ENCODE results near the gene LALBA.
"Not testable (repeated sequence)": the region's sequence is repeated elsewhere in the genome, so short reads cannot be mapped to it uniquely, and the experiment has no call there.

The LALBA gene

DNA sequence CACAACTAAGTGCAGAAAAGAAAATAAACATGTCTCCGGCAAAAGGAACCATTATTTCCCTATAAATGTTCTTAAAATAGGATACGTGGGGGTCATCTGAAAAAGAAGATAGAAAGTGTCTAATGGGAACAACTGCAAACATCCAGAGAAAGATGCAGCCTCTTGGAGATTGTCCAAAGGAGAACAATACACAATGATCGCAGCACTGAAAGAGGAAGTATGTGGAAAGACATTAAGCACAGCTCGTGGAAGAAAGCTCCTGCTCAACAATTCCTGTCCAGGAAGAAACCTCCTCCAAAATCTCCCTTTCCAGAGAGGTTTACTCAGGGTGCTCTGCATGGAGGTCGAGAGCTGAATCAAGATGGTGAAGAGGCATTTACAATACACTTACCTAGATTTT lies 2.5 kb upstream of the LALBA start:
- Histone ChIP-seq H3K4me1 (ENCODE audit: control insufficient read depth, insufficient read depth, low read length, unreplicated experiment) (no peaks in the 10 kb centered on the region), H3K4me3 (ENCODE audit: low read depth, low read length) (no peak overlapping the region), H3K79me2 (ENCODE audit: control insufficient read depth, insufficient read depth, low read length, unreplicated experiment) (no peaks in the 10 kb centered on the region), H2AFZ (ENCODE audit: low read length, unreplicated experiment) (no peak overlapping the region), H3K27me3 (ENCODE audit: insufficient read depth, low read length) (peaks cover 35% of the 10 kb centered on the region), H3K27ac (ENCODE audit: low read depth, low read length) (no peak overlapping the region), H3K36me3 (ENCODE audit: insufficient read depth, low read length) (no peaks in the 10 kb centered on the region)

DNA sequence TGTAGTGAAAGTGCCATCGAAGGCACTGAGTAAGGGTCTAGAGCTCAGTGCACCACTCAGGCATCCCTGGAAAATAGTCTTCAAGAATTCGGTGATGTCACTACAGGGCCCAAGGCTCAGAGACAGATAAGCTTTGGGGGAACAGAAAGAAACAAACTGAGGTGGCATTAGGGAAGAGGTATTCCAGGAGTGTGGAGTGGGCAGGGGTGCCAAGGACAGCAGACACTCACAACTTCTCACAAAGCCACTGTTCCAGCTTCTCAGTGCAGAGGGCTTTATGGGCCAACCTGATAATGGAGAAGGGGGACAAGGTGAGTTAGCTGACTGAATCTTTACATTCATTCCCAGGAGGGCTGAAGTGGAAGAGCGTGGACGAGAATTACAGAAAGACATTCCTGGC lies 2.1 kb downstream of the LALBA start:
- Histone ChIP-seq H2AFZ (ENCODE audit: low read length, unreplicated experiment) (no peak overlapping the region), H3K36me3 (ENCODE audit: insufficient read depth, low read length) (no peaks in the 10 kb centered on the region), H3K27ac (ENCODE audit: low read depth, low read length) (no peak overlapping the region), H3K4me1 (ENCODE audit: control insufficient read depth, insufficient read depth, low read length, unreplicated experiment) (no peaks in the 10 kb centered on the region), H3K79me2 (ENCODE audit: control insufficient read depth, insufficient read depth, low read length, unreplicated experiment) (no peaks in the 10 kb centered on the region), H3K4me3 (ENCODE audit: low read depth, low read length) (no peak overlapping the region), H3K27me3 (ENCODE audit: insufficient read depth, low read length) (peaks cover 64% of the 10 kb centered on the region)

DNA sequence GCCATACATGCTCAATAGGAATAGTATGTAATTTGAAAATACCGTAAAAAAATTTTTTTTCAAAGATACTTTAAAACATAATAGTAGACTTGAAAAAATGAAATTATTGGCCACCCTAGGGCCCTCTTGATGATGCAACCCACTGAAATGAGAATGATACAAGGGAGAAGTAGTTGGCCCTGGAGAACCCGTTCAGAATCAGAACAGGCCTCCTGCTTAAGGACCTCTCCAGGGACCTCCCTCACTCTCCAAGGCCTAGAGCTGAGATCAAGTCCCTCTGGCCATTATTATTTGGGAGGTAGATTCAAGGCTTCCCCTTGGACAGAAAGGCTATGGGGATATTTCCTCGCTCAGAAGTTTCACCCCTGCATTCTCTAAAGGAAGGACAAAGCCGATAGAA lies 11.9 kb downstream of the LALBA start:
- H3K36me3 ChIP-seq (ENCODE audit: insufficient read depth, low read length), result no peaks in the 10 kb centered on the region
- H2AFZ ChIP-seq (ENCODE audit: low read length, unreplicated experiment), result no peak overlapping the region
- H3K27ac ChIP-seq (ENCODE audit: low read depth, low read length), result no peak overlapping the region
- H3K27me3 ChIP-seq (ENCODE audit: insufficient read depth, low read length), result peaks cover 58% of the 10 kb centered on the region
- H3K4me3 ChIP-seq (ENCODE audit: low read depth, low read length), result no peak overlapping the region
- H3K4me1 ChIP-seq (ENCODE audit: control insufficient read depth, insufficient read depth, low read length, unreplicated experiment), result no peaks in the 10 kb centered on the region
- H3K79me2 ChIP-seq (ENCODE audit: control insufficient read depth, insufficient read depth, low read length, unreplicated experiment), result no peaks in the 10 kb centered on the region

DNA sequence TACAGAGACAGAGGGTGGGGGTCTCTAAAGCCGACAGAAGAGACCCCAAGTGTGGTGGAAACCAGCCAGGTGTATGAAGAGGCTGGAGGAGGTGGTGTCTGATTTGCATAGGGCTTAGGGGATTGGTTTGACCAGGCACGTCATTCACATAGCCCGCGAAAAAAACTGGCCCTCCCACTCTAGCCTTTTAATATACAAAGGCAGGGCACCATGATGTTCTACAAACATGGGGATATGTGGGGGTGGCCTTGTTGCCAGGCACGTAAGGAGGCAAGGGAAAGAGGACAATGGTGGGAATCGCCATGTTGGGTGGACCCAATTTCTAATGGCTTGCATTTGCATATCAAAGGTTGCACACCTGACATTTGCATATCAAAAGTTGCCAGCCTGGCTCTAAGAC lies 13.2 kb downstream of the LALBA start:
- Histone ChIP-seq H3K27ac (ENCODE audit: low read depth, low read length) (no peak overlapping the region), H3K79me2 (ENCODE audit: control insufficient read depth, insufficient read depth, low read length, unreplicated experiment) (no peaks in the 10 kb centered on the region), H3K27me3 (ENCODE audit: insufficient read depth, low read length) (peaks cover 49% of the 10 kb centered on the region), H3K4me1 (ENCODE audit: control insufficient read depth, insufficient read depth, low read length, unreplicated experiment) (no peaks in the 10 kb centered on the region), H3K36me3 (ENCODE audit: insufficient read depth, low read length) (no peaks in the 10 kb centered on the region), H2AFZ (ENCODE audit: low read length, unreplicated experiment) (no peak overlapping the region), H3K4me3 (ENCODE audit: low read depth, low read length) (no peak overlapping the region)

GRCh38 chr12:48553666-48554343 lies 16.0 kb downstream of the LALBA start:
- not testable (repeated sequence) for H3K4me1 ChIP-seq (ENCODE audit: control insufficient read depth, insufficient read depth, low read length, unreplicated experiment); H3K79me2 ChIP-seq (ENCODE audit: control insufficient read depth, insufficient read depth, low read length, unreplicated experiment); H3K27ac ChIP-seq (ENCODE audit: low read depth, low read length); H2AFZ ChIP-seq (ENCODE audit: low read length, unreplicated experiment); H3K36me3 ChIP-seq (ENCODE audit: insufficient read depth, low read length); H3K4me3 ChIP-seq (ENCODE audit: low read depth, low read length)
- H3K27me3 ChIP-seq (ENCODE audit: insufficient read depth, low read length), result peaks cover 34% of the 10 kb centered on the region

GRCh38 chr12:48551636-48552035 lies 18.2 kb downstream of the LALBA start:
- H3K4me1 ChIP-seq (ENCODE audit: control insufficient read depth, insufficient read depth, low read length, unreplicated experiment); H3K79me2 ChIP-seq (ENCODE audit: control insufficient read depth, insufficient read depth, low read length, unreplicated experiment); H3K27ac ChIP-seq (ENCODE audit: low read depth, low read length); H2AFZ ChIP-seq (ENCODE audit: low read length, unreplicated experiment); H3K36me3 ChIP-seq (ENCODE audit: insufficient read depth, low read length); H3K4me3 ChIP-seq (ENCODE audit: low read depth, low read length): not testable (repeated sequence)
- H3K27me3 ChIP-seq (ENCODE audit: insufficient read depth, low read length), result peaks cover 13% of the 10 kb centered on the region

- not testable (repeated sequence) for H2AFZ ChIP-seq (ENCODE audit: low read length, unreplicated experiment); H3K79me2 ChIP-seq (ENCODE audit: control insufficient read depth, insufficient read depth, low read length, unreplicated experiment); H3K36me3 ChIP-seq (ENCODE audit: insufficient read depth, low read length); H3K4me3 ChIP-seq (ENCODE audit: low read depth, low read length); H3K27ac ChIP-seq (ENCODE audit: low read depth, low read length); H3K4me1 ChIP-seq (ENCODE audit: control insufficient read depth, insufficient read depth, low read length, unreplicated experiment)
- peaks cover 23% of the 10 kb centered on the region for H3K27me3 ChIP-seq (ENCODE audit: insufficient read depth, low read length)
Observed at GRCh38 chr12:48547012-48547411, 22.8 kb downstream of the LALBA start.

- H3K4me1 ChIP-seq (ENCODE audit: control insufficient read depth, insufficient read depth, low read length, unreplicated experiment), result no peaks in the 10 kb centered on the region
- no peak overlapping the region for H3K4me3 ChIP-seq (ENCODE audit: low read depth, low read length)
- no peak overlapping the region for H2AFZ ChIP-seq (ENCODE audit: low read length, unreplicated experiment)
- no peak overlapping the region for H3K27ac ChIP-seq (ENCODE audit: low read depth, low read length)
- no peaks in the 10 kb centered on the region for H3K79me2 ChIP-seq (ENCODE audit: control insufficient read depth, insufficient read depth, low read length, unreplicated experiment)
- peaks cover 26% of the 10 kb centered on the region for H3K27me3 ChIP-seq (ENCODE audit: insufficient read depth, low read length)
- H3K36me3 ChIP-seq (ENCODE audit: insufficient read depth, low read length), result no peaks in the 10 kb centered on the region
Observed at GRCh38 chr12:48545833-48546469, 23.9 kb downstream of the LALBA start.

DNA sequence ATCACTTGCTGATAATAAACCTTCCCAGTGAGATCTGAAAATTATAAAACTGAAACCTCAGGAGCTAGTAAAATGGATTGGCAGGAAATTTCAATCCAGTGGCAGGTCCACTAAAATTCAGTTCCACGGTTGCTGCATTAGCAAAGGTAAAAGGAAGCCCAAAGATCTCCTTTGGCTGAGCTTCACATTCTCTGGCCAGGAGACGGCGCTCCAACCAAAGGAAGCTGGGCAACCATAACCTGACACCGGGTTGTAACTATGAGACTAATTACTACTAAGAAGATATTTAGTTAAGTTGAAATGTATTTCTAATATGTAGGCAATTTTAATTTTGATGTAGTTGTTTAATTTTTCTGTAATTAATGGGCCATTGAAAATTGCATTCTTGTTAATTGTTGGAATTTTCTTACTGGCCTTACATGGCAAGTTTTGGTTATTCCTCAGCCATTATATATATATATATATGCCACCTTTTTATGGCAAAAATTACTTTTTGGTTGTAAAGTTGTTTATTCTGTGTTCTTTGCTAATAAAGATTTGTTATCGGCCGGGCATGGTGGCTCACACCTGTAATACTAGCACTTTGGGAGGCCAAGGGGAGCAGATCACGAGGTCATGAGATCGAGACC lies 27.4 kb downstream of the LALBA start:
- Histone ChIP-seq H3K4me1 (ENCODE audit: control insufficient read depth, insufficient read depth, low read length, unreplicated experiment) (no peaks in the 10 kb centered on the region), H2AFZ (ENCODE audit: low read length, unreplicated experiment) (no peak overlapping the region), H3K4me3 (ENCODE audit: low read depth, low read length) (no peak overlapping the region), H3K36me3 (ENCODE audit: insufficient read depth, low read length) (no peaks in the 10 kb centered on the region), H3K27me3 (ENCODE audit: insufficient read depth, low read length) (peaks cover 26% of the 10 kb centered on the region), H3K27ac (ENCODE audit: low read depth, low read length) (no peak overlapping the region), H3K79me2 (ENCODE audit: control insufficient read depth, insufficient read depth, low read length, unreplicated experiment) (no peaks in the 10 kb centered on the region)

- Histone ChIP-seq H3K36me3 (ENCODE audit: insufficient read depth, low read length) (no peaks in the 10 kb centered on the region), H3K4me3 (ENCODE audit: low read depth, low read length) (no peak overlapping the region), H3K27me3 (ENCODE audit: insufficient read depth, low read length) (peaks cover 5% of the 10 kb centered on the region), H3K79me2 (ENCODE audit: control insufficient read depth, insufficient read depth, low read length, unreplicated experiment) (no peaks in the 10 kb centered on the region), H3K27ac (ENCODE audit: low read depth, low read length) (no peak overlapping the region), H2AFZ (ENCODE audit: low read length, unreplicated experiment) (no peak overlapping the region), H3K4me1 (ENCODE audit: control insufficient read depth, insufficient read depth, low read length, unreplicated experiment) (no peaks in the 10 kb centered on the region)
Observed at GRCh38 chr12:48536602-48537001, 33.2 kb downstream of the LALBA start.

GRCh38 chr12:48532601-48533000 lies 37.2 kb downstream of the LALBA start:
- Histone ChIP-seq H3K27me3 (ENCODE audit: insufficient read depth, low read length) (peaks cover 24% of the 10 kb centered on the region), H3K4me3 (ENCODE audit: low read depth, low read length) (no peak overlapping the region), H3K4me1 (ENCODE audit: control insufficient read depth, insufficient read depth, low read length, unreplicated experiment) (no peaks in the 10 kb centered on the region), H3K79me2 (ENCODE audit: control insufficient read depth, insufficient read depth, low read length, unreplicated experiment) (no peaks in the 10 kb centered on the region), H2AFZ (ENCODE audit: low read length, unreplicated experiment) (no peak overlapping the region), H3K36me3 (ENCODE audit: insufficient read depth, low read length) (no peaks in the 10 kb centered on the region), H3K27ac (ENCODE audit: low read depth, low read length) (no peak overlapping the region)
